ENCODE measurements around the gene PCNA.
"Not testable (repeated sequence)": the region's sequence is repeated elsewhere in the genome, so short reads cannot be mapped to it uniquely, and the experiment has no call there.

The PCNA gene

DNA sequence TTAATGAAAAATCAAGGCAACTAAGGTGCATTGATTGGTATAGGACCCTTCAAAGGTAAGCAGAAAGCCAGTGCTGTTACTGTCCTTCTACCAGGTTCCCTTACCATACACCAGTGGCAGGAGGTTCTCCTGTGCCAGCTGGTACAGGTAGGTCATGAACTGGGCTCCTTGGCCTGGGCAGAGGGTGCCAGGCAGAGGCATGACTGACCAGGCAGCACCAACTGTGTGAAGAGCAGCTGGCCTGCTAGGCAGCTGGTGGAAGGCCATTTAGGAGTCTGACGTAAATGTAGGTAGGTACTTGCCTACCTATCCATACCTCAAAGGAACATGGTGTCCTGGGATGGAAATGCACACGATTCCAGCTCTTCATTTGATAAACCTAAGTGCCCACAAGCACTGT, 23.3 kb downstream of the PCNA start:
- no peak for DNase-seq (ENCODE audit: low read depth in 3 of 3)

DNA sequence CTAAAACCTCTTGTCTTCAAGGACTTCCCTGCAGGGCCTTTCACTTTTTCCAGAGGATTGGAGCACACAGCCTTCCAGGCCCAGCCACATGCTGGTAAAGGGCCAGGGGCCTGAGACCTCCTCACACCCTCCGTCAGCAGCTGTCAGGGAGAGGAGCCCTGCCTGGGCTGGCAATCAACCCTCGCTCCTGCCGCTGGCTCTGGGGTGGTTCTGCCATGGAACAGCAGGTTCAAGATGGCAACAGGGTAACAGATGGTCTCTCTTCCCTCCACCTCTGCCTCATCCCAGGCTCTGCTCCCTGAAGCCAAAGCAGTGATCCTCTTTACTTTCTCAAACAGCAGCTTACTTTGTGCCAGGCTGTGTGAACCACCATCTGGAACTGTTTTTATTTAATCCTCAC, 23.8 kb downstream of the PCNA start:
- no peak for DNase-seq (ENCODE audit: low read depth in 3 of 3)

GRCh38 chr20:5095454-5095853, 24.3 kb downstream of the PCNA start:
- DNase-seq (ENCODE audit: low read depth in 3 of 3), result no peak

DNA sequence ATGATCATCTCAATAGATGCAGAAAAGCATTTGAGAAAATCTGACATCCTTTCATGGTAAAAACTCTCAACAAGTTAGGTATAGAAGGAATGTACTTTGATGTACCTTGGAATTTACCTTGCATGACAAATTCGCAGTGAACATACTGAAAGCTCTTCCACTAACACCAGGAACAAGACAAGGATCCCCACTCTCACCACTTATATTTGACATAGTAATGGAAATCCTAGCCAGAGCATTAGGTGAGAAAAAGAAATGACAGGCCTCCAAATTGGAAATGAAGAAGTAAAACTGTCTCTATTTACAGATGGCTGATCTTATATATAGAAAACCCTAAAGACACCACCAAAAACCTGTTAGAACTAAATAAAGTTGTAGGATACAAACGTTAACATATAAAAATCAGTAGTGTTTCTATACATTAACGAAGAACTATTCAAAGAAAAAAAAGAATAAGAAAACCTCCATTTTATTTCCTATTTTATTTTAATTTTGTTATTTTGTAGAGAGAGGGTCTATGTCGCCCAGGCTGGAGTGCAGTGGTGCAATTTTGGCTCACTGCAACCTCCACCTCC, 26.9 kb downstream of the PCNA start:
- no peak for DNase-seq (ENCODE audit: low read depth in 3 of 3)

GRCh38 chr20:5091902-5092301, 27.9 kb downstream of the PCNA start:
- no peak for DNase-seq (ENCODE audit: low read depth in 3 of 3)

- DNase-seq (ENCODE audit: low read depth in 3 of 3), result no peak
These were observed 29.6 kb downstream of the PCNA start for GRCh38 chr20:5090191-5090590.

DNA sequence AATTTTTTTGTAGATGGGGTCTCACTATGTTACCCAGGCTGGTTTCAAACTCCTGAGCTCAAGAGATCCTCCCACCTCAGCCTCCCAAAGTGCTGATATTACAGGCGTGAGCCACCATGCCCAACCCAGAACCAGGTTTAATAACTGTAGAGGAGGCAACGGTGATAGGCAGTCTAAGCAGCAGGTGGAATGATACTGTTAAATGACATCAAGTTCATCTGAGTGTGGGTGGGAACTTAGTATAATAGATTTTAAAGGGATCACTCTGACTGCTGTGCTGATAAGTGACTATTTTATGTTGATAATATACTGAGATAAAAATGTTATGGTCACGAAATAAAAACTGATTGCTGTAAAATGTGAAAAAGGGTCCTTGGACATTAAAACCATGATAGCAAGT, 31.1 kb downstream of the PCNA start:
- DNase-seq (ENCODE audit: low read depth in 3 of 3), result no peak

GRCh38 chr20:5085380-5085779, 34.4 kb downstream of the PCNA start:
- DNase-seq (ENCODE audit: low read depth in 3 of 3), result no peak

GRCh38 chr20:5080384-5080877, 39.3 kb downstream of the PCNA start:
- no peak for DNase-seq (ENCODE audit: low read depth in 3 of 3)

DNA sequence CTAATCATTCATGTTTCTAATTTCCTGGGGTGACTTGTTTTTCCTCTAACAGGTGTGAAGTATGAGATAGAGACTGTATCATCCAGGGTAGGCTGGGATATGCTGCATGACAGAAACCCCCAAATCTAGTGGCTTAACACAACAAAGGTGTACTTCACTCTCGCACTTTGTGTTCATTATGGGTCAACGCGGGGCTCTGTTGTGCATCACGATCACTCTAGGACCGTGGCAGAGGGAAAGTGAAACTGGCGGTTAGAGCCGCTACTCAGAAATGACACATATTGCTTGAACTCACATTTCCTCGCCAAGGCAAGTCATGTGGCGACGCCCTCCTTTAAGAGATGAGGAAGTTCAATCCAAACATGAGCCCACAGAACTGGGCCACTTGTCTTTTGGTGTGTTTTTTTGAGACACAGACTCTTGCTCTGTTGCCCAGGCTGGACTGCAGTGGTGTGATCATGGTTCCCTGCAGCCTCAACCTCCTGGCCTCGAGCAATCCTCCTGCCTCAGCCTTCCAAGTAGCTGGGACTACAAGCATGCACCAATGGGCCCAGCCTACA, 41.3 kb downstream of the PCNA start:
- peak; percentile 51 to 77 (median 70) for DNase-seq (ENCODE audit: low read depth in 3 of 3)

DNA sequence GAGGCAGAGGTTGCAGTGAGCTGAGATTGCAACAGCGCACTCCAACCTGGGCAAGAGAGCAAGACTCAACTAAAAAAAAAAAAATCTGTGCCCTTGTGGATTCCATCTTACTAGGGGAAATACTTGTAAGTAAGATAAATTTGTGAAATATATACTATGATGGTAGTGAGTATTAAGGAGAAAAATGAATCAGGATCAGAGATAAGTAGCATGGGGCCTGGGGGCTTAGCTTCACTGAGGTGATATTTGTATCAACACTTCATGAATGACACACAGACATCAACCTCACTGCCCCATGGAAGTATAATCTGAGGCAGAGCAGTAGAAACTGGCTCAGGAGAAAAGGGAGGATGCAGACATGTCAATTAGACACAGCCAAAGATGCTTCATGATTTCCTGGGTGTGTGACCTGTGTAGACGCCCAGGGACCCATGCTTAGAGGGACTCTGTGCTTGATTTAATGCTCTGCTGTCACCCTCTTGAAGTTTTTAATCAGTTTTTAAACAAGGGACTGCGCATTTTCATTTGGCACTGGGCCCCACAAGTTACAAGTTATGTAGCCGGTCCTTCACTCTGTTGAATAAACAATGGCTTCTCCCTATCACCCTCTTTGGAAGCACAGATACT, 41.9 kb downstream of the PCNA start:
- DNase-seq (ENCODE audit: low read depth in 3 of 3), result no peak

- DNase-seq (ENCODE audit: low read depth in 3 of 3), result not testable (repeated sequence)
These were observed 42.8 kb downstream of the PCNA start for GRCh38 chr20:5076913-5077312.

GRCh38 chr20:5074232-5074674, 45.5 kb downstream of the PCNA start:
- no peak for DNase-seq (ENCODE audit: low read depth in 3 of 3)

- DNase-seq (ENCODE audit: low read depth in 3 of 3), result no peak
These were observed 46.0 kb downstream of the PCNA start for GRCh38 chr20:5073660-5074231.

GRCh38 chr20:5072756-5073659, 46.8 kb downstream of the PCNA start:
- no peak for DNase-seq (ENCODE audit: low read depth in 3 of 3)

DNA sequence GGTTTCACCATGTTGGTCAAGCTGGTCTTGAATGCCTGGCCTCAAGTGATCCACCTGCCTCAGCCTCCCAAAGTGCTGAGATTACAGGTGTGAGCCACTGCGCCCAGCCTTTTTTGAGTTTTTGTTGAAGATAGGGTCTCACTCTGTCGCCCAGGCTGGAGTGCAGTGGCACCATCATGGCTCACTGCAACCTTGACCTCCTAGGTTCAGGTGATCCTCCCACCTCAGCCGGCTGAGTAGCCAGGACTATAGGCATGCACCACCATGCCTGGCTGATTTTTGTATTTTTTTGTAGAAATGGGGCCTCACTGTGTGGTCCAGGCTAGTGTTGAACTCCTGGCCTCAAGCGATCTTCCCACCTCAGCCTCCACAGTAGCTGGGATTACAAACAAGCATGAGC, 47.8 kb downstream of the PCNA start:
- DNase-seq (ENCODE audit: low read depth in 3 of 3), result not testable (repeated sequence)

- no peak for DNase-seq (ENCODE audit: low read depth in 3 of 3)
These were observed 49.2 kb downstream of the PCNA start for GRCh38 chr20:5070570-5070969.

GRCh38 chr20:5070081-5070480, 49.7 kb downstream of the PCNA start:
- no peak for DNase-seq (ENCODE audit: low read depth in 3 of 3)

DNA sequence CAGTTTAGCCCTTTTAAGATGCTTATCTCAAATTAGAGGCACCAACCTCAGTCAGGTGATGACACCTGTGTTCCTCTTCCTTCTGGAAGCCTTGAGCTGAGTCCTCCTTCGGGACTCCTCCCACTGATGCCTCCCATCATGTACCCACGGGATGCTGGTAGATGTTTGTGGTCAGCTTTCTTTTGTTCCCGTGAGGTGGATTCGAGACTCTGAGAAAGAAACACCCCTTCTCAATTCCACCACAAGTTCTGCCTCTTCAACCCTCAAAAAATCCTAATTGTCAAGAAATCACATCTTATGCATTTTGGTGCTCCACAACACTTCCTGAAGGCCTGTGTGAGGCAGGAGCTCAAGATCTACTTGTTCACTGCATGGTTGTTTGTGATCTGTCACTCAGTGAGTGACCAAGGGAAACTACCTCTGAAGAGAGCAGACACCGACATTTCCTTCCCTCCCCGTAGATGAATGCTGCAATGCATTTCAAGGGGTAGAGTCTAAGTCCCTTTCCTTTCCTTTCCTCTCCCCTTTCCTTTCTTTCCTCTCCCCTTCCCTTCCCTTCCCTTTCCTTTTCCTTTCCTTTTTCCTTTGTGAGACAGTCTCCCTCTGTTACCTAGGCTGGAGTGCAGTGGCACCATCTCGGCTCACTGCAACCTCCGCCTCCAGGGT, 50.5 kb downstream of the PCNA start:
- DNase-seq (ENCODE audit: low read depth in 3 of 3), result no peak

GRCh38 chr20:5067877-5068645, 51.7 kb downstream of the PCNA start:
- DNase-seq (ENCODE audit: low read depth in 3 of 3), result no peak
